ENCODE results near the gene AOPEP.

DNA sequence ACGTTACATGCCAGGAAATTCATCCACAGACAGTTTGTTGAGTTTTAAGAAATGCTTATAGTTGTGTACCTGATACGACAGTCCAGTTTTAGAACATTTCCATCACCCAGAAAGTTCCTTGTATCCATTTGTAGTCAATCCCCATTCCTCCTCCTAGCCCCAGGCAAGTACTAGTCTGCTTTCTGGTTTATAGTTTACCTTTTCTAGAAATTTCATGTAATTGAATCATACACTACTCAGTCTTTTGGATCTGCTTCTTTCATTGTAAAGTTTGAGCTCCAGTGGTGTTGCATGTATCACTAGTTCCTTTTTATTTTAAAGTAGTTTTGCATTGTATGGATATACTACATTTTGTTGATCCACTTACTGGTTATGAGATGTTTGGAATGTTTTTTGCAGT lies 291.2 kb downstream of the AOPEP start:
- TF ChIP-seq ZNF140 (tag by site-specific recombination; IDR thresholded peaks at IDR 0.05) (no peak), ZNF114 (tag by site-specific recombination; IDR thresholded peaks at IDR 0.05) (no peak)

Data from HEK293 (cell line).